NCI-H1417 treated with DMSO at 0.1 percent for 48 hours (cell line): ENCODE measurements around the gene SRP68.
"Not testable (repeated sequence)": the region's sequence is repeated elsewhere in the genome, so short reads cannot be mapped to it uniquely, and the experiment has no call there.

ENCODE experiments used
- DNase-seq: peaks from one replicate; lab custom pipeline; 2025; lab: John Stamatoyannopoulos, UW

SRP68 gene

GRCh38 chr17:76046064-76046463 lies 26.3 kb downstream of the SRP68 start:
- DNase-seq = no peak

GRCh38 chr17:76044475-76045007 lies 27.8 kb downstream of the SRP68 start:
- DNase-seq = not testable (repeated sequence)

GRCh38 chr17:76042868-76043267 lies 29.4 kb downstream of the SRP68 start:
- not testable (repeated sequence) for DNase-seq

- no peak for DNase-seq
These were observed 31.9 kb downstream of the SRP68 start for GRCh38 chr17:76040376-76040775.

- no peak for DNase-seq
These were observed 33.2 kb downstream of the SRP68 start for GRCh38 chr17:76039121-76039520.

GRCh38 chr17:76038050-76038449 lies 34.3 kb downstream of the SRP68 start:
- no peak for DNase-seq

- DNase-seq = no peak
These were observed 35.6 kb downstream of the SRP68 start for GRCh38 chr17:76036497-76037261.

GRCh38 chr17:76034428-76035350 lies 37.6 kb downstream of the SRP68 start:
- DNase-seq = no peak

GRCh38 chr17:76033139-76033538 lies 39.2 kb downstream of the SRP68 start:
- DNase-seq = no peak

- DNase-seq = no peak
These were observed 39.6 kb downstream of the SRP68 start for GRCh38 chr17:76032780-76033108.

GRCh38 chr17:76032073-76032779 lies 40.1 kb downstream of the SRP68 start:
- DNase-seq = peak; percentile 8

GRCh38 chr17:76027159-76027839 lies 45.0 kb downstream of the SRP68 start, which contains the start of gene EVPL:
Gene EVPL (minus strand): TSS chr17:76027306. CDS start chr17:76027198, 108 bp downstream.
- DNase-seq = no peak

GRCh38 chr17:76026714-76027158 lies 45.6 kb downstream of the SRP68 start:
- DNase-seq = no peak

- DNase-seq = no peak
These were observed 47.0 kb downstream of the SRP68 start for GRCh38 chr17:76025294-76025693.

- no peak for DNase-seq
These were observed 48.0 kb downstream of the SRP68 start for GRCh38 chr17:76024353-76024752.

GRCh38 chr17:76023900-76024237 lies 48.4 kb downstream of the SRP68 start:
- DNase-seq = no peak

- no peak for DNase-seq
These were observed 49.1 kb downstream of the SRP68 start for GRCh38 chr17:76022973-76023899.

GRCh38 chr17:76022285-76022684 lies 50.0 kb downstream of the SRP68 start:
- DNase-seq = no peak

- DNase-seq = no peak
These were observed 52.4 kb downstream of the SRP68 start for GRCh38 chr17:76019833-76020467.

- DNase-seq = no peak
These were observed 53.5 kb downstream of the SRP68 start for GRCh38 chr17:76018801-76019200.
